HCT116 (cell line): Measurements from ENCODE around the gene NEURL1B. TPM values are rescaled to one million over a fixed set of nuclear protein-coding genes. Genes with fewer than 3 reads are reported as not detected.

Experiments
- ATAC-seq: fragments of 200-7000 bp; cut with Tn5 transposase; 2 replicates; pipeline ENCODE4 v1.9.1; 2020; ENCODE audit warnings: mild to moderate bottlenecking, moderate library complexity
- BruUV-seq: library from RNA; stranded (reverse); fragments of 400-500 nt; replicated peaks from 2 replicates; lab custom pipeline; 2021; lab: Mats Ljungman, UMichigan
- CTCF ChIA-PET: fragments of 300-600 bp; sonication (Branson Sonifier 250); formaldehyde crosslinking; loops from one replicate; lab custom pipeline; 2021; ENCODE audit warnings: antibody characterized with exemption; lab: Charles Lee
- POLR2A ChIA-PET: fragments of 300-600, 350-600 bp; sonication (Branson Sonifier 250); formaldehyde crosslinking; loops from one replicate; lab custom pipeline; 2021; ENCODE audit warnings: antibody characterized with exemption; lab: Charles Lee
- RAD21 ChIA-PET, 2 experiments: fragments of 300-600 bp; sonication (Branson Sonifier 250); formaldehyde crosslinking; loops; one replicate each; lab custom pipeline; 2023; ENCODE audit warnings: low total read pairs in 2 of 2; ENCODE audit not compliant: uncharacterized antibody in 2 of 2, unreplicated experiment in 2 of 2, low non-redundant PET in 1 of 2; lab: Charles Lee
- DNase-seq: peaks from one replicate; pipeline ENCODE4 v3.0.0-alpha.2; 2010; ENCODE audit warnings: low read depth, low spot score
- H2AFZ ChIP-seq: fragments of 200-600 bp; shearing (Covaris generic), sonication (generic); 2 replicates; pipeline ENCODE4 v1.6.1; 2017; ENCODE audit warnings: low read depth, mixed run types, mixed read lengths, antibody characterized with exemption, low read length; ENCODE audit not compliant: poor library complexity, severe bottlenecking
- H3K27ac ChIP-seq: 2 replicates; pipeline ENCODE4 v1.5.1; 2012; ENCODE audit warnings: low read depth, low read length
- H3K27me3 ChIP-seq: fragments of 200-600 bp; sonication (generic); 2 replicates; pipeline ENCODE4 v1.6.1; 2016; ENCODE audit warnings: mixed run types, low read length, mixed read lengths; ENCODE audit not compliant: insufficient read depth
- H3K36me3 ChIP-seq, 2 experiments: fragments of 200-500 bp in 1 of 2; fragments of 200-600 bp in 1 of 2; sonication (Bioruptor generic) in 1 of 2; sonication (generic) in 1 of 2; 2 replicates each; pipeline versions ENCODE4 v1.5.1 to v1.6.1; 2014 to 2016; ENCODE audit warnings: low read length in 2 of 2, inconsistent platforms in 1 of 2, mixed read lengths in 1 of 2, mixed run types in 1 of 2; ENCODE audit not compliant: insufficient read depth in 2 of 2, control insufficient read depth in 1 of 2
- H3K4me1 ChIP-seq, 2 experiments: fragments of 200-600 bp in 1 of 2; sonication (generic) in 1 of 2; 2 replicates each; pipeline versions ENCODE4 v1.5.1 to v1.6.1; 2012 to 2017; ENCODE audit warnings: low read length in 2 of 2, inconsistent platforms in 1 of 2, mild to moderate bottlenecking in 1 of 2, mixed read lengths in 1 of 2, mixed run types in 1 of 2, moderate library complexity in 1 of 2; ENCODE audit not compliant: insufficient read depth in 2 of 2, control insufficient read depth in 1 of 2
- H3K4me2 ChIP-seq: fragments of 200-600 bp; sonication (generic); 2 replicates; pipeline ENCODE4 v1.6.1; 2017; ENCODE audit warnings: mixed run types, low read length, mixed read lengths
- H3K4me3 ChIP-seq, 2 experiments: fragments of 200-600 bp in 1 of 2; sonication (generic) in 1 of 2; replicated peaks in 1 of 2; 2 replicates each; pipeline ENCODE4 v1.5.1; 2011 to 2016; ENCODE audit warnings: low read length in 2 of 2, control low read depth in 1 of 2, low read depth in 1 of 2, mild to moderate bottlenecking in 1 of 2, mixed read lengths in 1 of 2, mixed run types in 1 of 2
- H3K79me2 ChIP-seq: fragments of 200-600 bp; sonication (generic); 2 replicates; pipeline ENCODE4 v1.6.1; 2017; ENCODE audit warnings: mild to moderate bottlenecking, mixed run types, low read length, moderate library complexity, mixed read lengths; ENCODE audit not compliant: insufficient read depth
- H3K9ac ChIP-seq: fragments of 200-600 bp; sonication (generic); 2 replicates; pipeline ENCODE4 v1.6.1; 2016; ENCODE audit warnings: low read length, mixed read lengths
- H3K9me2 ChIP-seq: fragments of 200-600 bp; sonication (generic), shearing (Covaris generic); 2 replicates; pipeline ENCODE4 v1.6.1; 2017; ENCODE audit warnings: mixed run types, mild to moderate bottlenecking, moderate library complexity; ENCODE audit not compliant: insufficient read depth
- H3K9me3 ChIP-seq, 2 experiments: fragments of 200-500 bp in 1 of 2; fragments of 200-600 bp in 1 of 2; sonication (Bioruptor generic) in 1 of 2; sonication (generic) in 1 of 2; 2 replicates each; pipeline ENCODE4 v1.6.1; 2014 to 2017; ENCODE audit warnings: low read length in 2 of 2, mixed read lengths in 2 of 2, inconsistent platforms in 1 of 2, low read depth in 1 of 2, mild to moderate bottlenecking in 1 of 2, mixed run types in 1 of 2, moderate library complexity in 1 of 2; ENCODE audit not compliant: control insufficient read depth in 1 of 2, insufficient read depth in 1 of 2
- H4K20me1 ChIP-seq: fragments of 200-600 bp; sonication (generic), shearing (Covaris generic); 2 replicates; pipeline ENCODE4 v1.6.1; 2017; ENCODE audit warnings: mixed run types, mild to moderate bottlenecking, moderate library complexity; ENCODE audit not compliant: insufficient read depth
- ATF3 ChIP-seq: IDR thresholded peaks from 2 replicates; pipeline ENCODE4 v1.6.1; 2012
- CBX3 ChIP-seq: IDR thresholded peaks from 2 replicates; pipeline ENCODE4 v1.6.1; 2012; ENCODE audit warnings: low read depth
- EGR1 ChIP-seq: IDR thresholded peaks from 2 replicates; pipeline ENCODE4 v1.6.1; 2012; ENCODE audit warnings: low read depth
- ELF1 ChIP-seq: IDR thresholded peaks from 2 replicates; pipeline ENCODE4 v1.6.1; 2012; ENCODE audit warnings: low read depth, borderline replicate concordance
- EZH2 ChIP-seq: fragments of 200-600 bp; sonication (generic); IDR thresholded peaks from 2 replicates; pipeline ENCODE4 v1.6.1; 2017; ENCODE audit warnings: antibody characterized with exemption, mixed run types
- FOSL1 ChIP-seq: IDR thresholded peaks from 2 replicates; pipeline ENCODE4 v1.6.1; 2012; ENCODE audit warnings: low read depth
- JUND ChIP-seq: IDR thresholded peaks from 2 replicates; pipeline ENCODE4 v1.6.1; 2012
- POLR2A ChIP-seq: IDR thresholded peaks from 2 replicates; pipeline ENCODE4 v1.7.0; 2011; ENCODE audit warnings: borderline replicate concordance; ENCODE audit not compliant: insufficient read depth, insufficient read length; ENCODE audit errors: extremely low read depth
- RAD21 ChIP-seq: IDR thresholded peaks from 2 replicates; pipeline ENCODE4 v1.6.1; 2012; ENCODE audit warnings: low read depth, mild to moderate bottlenecking
- REST ChIP-seq: IDR thresholded peaks from 2 replicates; pipeline ENCODE4 v1.6.1; 2012; ENCODE audit warnings: low read depth
- SIN3A ChIP-seq: IDR thresholded peaks from 2 replicates; pipeline ENCODE4 v1.6.1; 2012; ENCODE audit warnings: low read depth
- SP1 ChIP-seq: IDR thresholded peaks from 2 replicates; pipeline ENCODE4 v1.6.1; 2012; ENCODE audit warnings: low read depth
- SRF ChIP-seq: IDR thresholded peaks from 2 replicates; pipeline ENCODE4 v1.6.1; 2012; ENCODE audit warnings: low read depth
- TCF7L2 ChIP-seq: IDR thresholded peaks from 2 replicates; pipeline ENCODE4 v1.7.0; 2011; ENCODE audit warnings: borderline replicate concordance, inconsistent platforms; ENCODE audit not compliant: insufficient read depth, insufficient read length; ENCODE audit errors: extremely low read depth
- YY1 ChIP-seq: IDR thresholded peaks from 2 replicates; pipeline ENCODE4 v1.6.1; 2011; ENCODE audit warnings: low read length, low read depth, moderate library complexity, mild to moderate bottlenecking; ENCODE audit not compliant: insufficient replicate concordance; ENCODE audit errors: extremely low read depth
- ZNF274 ChIP-seq: fragments of 200-500 bp; sonication (Bioruptor generic); IDR thresholded peaks from 2 replicates; pipeline ENCODE4 v1.6.1; 2014; ENCODE audit warnings: mild to moderate bottlenecking, low read depth, low read length, inconsistent platforms
- intact Hi-C: fragments of 100-400 bp; cut with micrococcal nuclease; formaldehyde crosslinking; loops from 2 replicates; pipeline ENCODE4 v1.10.0; 2022
- total RNA-seq: library from RNA; stranded (reverse); gene quantifications from one replicate; pipeline ENCODE4 v1.2.1, GENCODE V29; 2021; ENCODE audit not compliant: unreplicated experiment
- TF ChIP-seq, protein P1 (sequence below), 3 experiments: fragments of 200-600 bp in 1 of 3; sonication (generic) in 1 of 3; IDR thresholded peaks in 2 of 3; conservative IDR thresholded peaks in 1 of 3; 2 replicates each; pipeline ENCODE4 v1.5.1; 2012 to 2017; ENCODE audit warnings: low read depth in 2 of 3, low read length in 2 of 3, antibody characterized with exemption in 1 of 3, borderline replicate concordance in 1 of 3, control low read depth in 1 of 3, mild to moderate bottlenecking in 1 of 3, mixed read lengths in 1 of 3, mixed run types in 1 of 3, moderate library complexity in 1 of 3; ENCODE audit not compliant: insufficient read depth in 1 of 3

NEURL1B gene
- total RNA-seq, 1 experiment from 2014 or later: 5.8 TPM

GRCh38 chr5:172636279-172637050 is 4.6 kb upstream of the NEURL1B start:
- Histone ChIP-seq H3K79me2 (no peaks in the 10 kb centered on the region), H3K4me1 (peaks cover 15 to 19% of the 10 kb centered on the region in 2 experiments), H3K9me3 (no peaks in the 10 kb centered on the region), H3K9ac (no peak overlapping the region), H3K36me3 (no peaks in the 10 kb centered on the region), H2AFZ (no peak overlapping the region), H3K27me3 (no peaks in the 10 kb centered on the region), H3K4me3 (no peak overlapping the region), H3K4me2 (no peak overlapping the region), H4K20me1 (no peaks in the 10 kb centered on the region), H3K27ac (no peak overlapping the region), H3K9me2 (no peaks in the 10 kb centered on the region)
- TF ChIP-seq EGR1 (no peak), CBX3 (no peak), POLR2A (no peak), ATF3 (no peak), TCF7L2 (no peak), JUND (no peak), EZH2 (no peak), SIN3A (no peak), FOSL1 (no peak), SRF (no peak), ZNF274 (no peak), REST (no peak), ELF1 (no peak), YY1 (no peak), RAD21 (no peak), SP1 (no peak)
- TF ChIP-seq, protein P1, sequence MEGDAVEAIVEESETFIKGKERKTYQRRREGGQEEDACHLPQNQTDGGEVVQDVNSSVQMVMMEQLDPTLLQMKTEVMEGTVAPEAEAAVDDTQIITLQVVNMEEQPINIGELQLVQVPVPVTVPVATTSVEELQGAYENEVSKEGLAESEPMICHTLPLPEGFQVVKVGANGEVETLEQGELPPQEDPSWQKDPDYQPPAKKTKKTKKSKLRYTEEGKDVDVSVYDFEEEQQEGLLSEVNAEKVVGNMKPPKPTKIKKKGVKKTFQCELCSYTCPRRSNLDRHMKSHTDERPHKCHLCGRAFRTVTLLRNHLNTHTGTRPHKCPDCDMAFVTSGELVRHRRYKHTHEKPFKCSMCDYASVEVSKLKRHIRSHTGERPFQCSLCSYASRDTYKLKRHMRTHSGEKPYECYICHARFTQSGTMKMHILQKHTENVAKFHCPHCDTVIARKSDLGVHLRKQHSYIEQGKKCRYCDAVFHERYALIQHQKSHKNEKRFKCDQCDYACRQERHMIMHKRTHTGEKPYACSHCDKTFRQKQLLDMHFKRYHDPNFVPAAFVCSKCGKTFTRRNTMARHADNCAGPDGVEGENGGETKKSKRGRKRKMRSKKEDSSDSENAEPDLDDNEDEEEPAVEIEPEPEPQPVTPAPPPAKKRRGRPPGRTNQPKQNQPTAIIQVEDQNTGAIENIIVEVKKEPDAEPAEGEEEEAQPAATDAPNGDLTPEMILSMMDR (IDR thresholded peaks at IDR 0.05 in 2 of 3, conservative IDR thresholded peaks at IDR 0.05 in 1 of 3; ENCODE audit: borderline replicate concordance in 1 of 3, insufficient read depth in 1 of 3, low read depth in 2 of 3, low read length in 2 of 3): no peak
- ChIA-PET RAD21 (no interaction called here), POLR2A (no interaction called here), CTCF (no interaction called here)
- DNase-seq (no peak), ATAC-seq (no peak)
- no TSS peak for BruUV-seq
- intact Hi-C loops: no loop called here
